MM.1S (cell line): Measurements from ENCODE around the gene DENND5A.

Experiments used
- CTCF ChIP-seq: fragments of 300-600 bp; sonication (generic); IDR thresholded peaks from 2 replicates; pipeline ENCODE4 v1.5.1; 2016; ENCODE audit warnings: antibody characterized with exemption, low read length, mixed read lengths
- EZH2 ChIP-seq: fragments of 300-600 bp; sonication (generic); optimal IDR thresholded peaks from 2 replicates; pipeline ENCODE3; 2017; ENCODE audit warnings: low read depth, mild to moderate bottlenecking, antibody characterized with exemption, low read length, mixed read lengths
- EZH2phosphoT487 ChIP-seq: fragments of 300-600 bp; sonication (generic); IDR thresholded peaks from 2 replicates; pipeline ENCODE4 v1.6.1; 2018; ENCODE audit warnings: antibody characterized with exemption, low read length

GRCh38 chr11:9146477-9146876 lies 118.7 kb downstream of the DENND5A start:
- TF ChIP-seq CTCF (no peak), EZH2 (no peak), EZH2phosphoT487 (no peak)
